GM12874 (cell line): ENCODE measurements around the gene PADI1.

Experiments used
- TF ChIP-seq, protein P1 (sequence below): IDR thresholded peaks from 2 replicates; pipeline ENCODE4 v1.5.1; 2011; ENCODE audit warnings: low read depth, mild to moderate bottlenecking, control low read depth, low read length, moderate library complexity; ENCODE audit not compliant: insufficient read depth

PADI1 gene

DNA sequence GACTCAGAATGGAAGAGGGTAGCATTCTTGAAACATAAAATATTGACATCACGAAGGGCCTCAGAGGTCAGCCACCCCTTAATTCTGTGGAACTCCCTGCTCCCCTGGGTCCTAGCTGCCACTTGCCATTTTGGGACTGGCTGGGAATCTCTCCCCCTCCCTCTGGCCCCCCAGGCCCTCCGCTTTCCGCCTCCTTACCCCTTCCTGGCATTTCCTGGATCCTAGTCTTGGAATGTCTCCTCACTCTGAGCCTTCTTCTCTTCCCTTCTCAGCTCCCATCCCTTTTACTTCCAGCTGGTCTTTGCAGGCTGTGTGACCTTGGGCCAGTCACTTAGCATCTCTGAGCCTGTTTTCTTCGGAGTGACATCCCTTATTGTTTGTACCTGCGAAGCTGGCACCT is 4.5 kb downstream of the PADI1 start:
- TF ChIP-seq, protein P1, sequence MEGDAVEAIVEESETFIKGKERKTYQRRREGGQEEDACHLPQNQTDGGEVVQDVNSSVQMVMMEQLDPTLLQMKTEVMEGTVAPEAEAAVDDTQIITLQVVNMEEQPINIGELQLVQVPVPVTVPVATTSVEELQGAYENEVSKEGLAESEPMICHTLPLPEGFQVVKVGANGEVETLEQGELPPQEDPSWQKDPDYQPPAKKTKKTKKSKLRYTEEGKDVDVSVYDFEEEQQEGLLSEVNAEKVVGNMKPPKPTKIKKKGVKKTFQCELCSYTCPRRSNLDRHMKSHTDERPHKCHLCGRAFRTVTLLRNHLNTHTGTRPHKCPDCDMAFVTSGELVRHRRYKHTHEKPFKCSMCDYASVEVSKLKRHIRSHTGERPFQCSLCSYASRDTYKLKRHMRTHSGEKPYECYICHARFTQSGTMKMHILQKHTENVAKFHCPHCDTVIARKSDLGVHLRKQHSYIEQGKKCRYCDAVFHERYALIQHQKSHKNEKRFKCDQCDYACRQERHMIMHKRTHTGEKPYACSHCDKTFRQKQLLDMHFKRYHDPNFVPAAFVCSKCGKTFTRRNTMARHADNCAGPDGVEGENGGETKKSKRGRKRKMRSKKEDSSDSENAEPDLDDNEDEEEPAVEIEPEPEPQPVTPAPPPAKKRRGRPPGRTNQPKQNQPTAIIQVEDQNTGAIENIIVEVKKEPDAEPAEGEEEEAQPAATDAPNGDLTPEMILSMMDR = no peak

DNA sequence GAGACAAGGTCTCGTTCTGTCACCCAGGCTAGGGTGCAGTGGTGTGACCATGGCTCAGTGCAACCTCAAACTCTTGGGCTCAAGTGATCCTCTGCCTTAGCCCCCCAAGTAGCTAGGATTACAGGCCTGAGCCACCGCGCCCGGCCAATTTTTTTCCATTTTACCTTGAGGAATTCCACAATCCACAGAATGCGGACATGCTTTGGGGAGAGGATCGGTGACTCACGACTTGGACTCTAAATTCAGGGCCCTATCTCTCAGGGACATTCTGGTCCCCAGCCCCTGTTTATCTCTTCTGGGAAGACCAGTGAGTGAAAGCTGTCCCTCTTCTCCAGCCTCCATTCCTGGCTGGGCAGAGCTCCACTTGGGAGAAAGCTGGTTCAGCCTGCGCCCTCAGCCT is 5.2 kb downstream of the PADI1 start:
- TF ChIP-seq, protein P1 = no peak

DNA sequence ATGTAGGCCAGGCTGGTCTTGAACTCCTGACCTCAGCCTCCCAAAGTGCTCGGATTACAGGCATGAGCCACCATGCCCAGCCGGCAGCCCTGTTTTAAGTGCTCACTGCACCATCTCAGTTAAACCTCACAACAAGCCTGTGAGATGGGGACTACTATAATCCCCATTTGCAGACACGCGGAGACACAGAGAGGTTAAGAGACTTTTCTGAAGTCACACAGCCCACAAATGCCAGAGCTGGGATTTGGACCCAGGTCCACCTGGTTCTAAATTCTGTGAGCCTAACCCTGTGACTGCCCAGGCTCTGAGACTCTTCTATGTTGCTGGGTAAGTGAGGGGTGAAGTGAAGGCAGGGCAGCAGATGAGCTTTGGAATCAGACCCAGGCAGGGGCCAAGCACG is 6.4 kb downstream of the PADI1 start:
- TF ChIP-seq, protein P1 = no peak

DNA sequence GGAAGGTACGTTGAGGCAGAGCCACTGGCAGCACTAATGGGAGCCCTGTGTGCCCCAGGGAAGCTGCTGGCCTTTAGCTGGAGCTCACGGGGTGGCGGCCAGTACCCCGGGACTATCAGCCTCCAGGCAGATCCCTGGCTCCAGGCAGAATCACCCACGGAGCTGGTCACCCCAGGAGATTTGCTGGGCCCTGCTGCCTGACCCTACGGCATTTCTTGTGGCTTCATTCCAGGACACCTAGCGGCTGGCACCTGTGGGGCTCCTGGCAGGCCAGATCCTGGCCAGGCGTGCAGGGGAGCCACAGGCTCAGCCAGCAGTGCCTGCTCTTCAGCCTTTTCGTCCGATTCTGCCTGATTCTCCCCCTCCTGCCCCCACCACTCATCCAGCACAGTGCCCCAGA is 7.1 kb downstream of the PADI1 start:
- TF ChIP-seq, protein P1 = no peak

DNA sequence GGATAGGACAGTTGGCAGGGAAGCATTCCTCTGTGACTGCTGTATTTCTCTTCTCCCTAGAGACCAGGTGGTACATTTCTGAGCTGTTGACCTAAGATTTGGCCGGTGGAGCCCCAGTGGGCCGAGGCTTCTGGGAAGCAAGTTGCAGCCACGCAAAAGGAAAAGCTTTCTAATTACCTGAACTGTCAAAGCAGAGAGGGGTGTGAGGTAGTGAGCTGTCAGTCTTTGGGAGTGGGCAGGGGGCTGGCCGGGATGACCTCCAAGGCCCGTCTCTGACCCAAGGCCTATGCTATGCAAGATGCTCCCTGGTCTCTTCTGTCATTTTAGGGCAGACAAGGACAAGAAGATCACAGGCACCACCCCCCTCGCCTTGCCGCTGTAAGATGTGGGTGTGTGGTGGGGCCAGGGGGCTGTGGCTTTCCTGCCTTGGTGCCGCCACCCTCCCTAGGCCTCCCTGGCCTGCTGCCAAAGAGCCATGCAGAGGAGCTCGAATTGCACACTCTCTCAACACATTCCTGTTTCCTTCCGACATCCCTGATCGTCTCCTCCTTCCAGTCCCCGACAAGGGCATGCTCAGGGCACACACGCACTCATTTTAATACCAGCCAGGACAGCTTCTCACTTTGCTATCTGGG is 7.7 kb downstream of the PADI1 start:
- TF ChIP-seq, protein P1 = no peak

DNA sequence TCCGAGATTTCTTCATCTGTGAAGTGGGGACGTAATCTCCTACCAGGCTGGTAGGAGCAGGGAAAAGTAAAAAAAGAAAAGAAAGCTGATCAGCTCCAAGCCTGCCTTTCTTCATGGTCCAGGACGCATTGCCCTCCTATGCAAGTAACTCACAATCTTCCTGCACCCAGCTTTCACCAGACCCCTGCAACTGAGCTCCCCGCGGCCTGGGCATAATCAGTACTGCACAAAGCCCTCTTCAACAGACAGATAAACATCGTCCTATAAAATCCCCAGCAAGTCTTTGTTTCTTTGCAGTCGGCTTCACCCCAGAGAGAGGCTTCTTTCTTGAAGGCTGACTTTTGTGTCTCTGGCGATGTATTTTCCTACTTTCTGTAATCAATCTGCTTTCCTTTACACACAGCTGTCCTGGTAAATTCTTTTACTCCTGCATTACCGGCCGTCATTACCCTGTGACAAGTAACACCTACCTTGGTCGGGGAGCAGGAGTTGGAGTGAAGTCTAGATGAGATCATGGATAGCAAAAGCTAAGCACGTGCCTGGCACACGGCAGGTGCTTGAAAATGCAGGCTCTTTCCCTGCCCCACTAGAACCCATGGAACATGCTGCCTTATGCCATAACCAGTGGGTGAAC is 8.3 kb downstream of the PADI1 start:
- TF ChIP-seq, protein P1 = no peak

DNA sequence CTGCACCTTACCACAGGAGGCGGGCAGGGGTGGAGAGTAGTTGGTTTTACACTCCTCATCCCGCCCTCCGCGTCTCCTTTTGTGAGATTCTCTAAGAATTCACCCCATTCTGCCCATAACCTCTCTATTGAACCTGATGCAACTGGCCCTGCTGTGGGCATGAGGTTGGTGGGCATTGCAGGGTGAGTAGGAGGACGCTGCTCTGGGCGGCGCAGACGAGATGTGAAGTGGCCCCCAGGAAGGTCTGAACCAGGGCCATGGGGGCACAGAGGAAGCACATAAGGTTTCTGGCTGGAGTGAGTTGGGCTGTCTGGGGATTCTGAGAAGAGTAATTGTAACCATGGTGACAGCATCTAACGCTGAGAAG is 8.8 kb downstream of the PADI1 start:
- TF ChIP-seq, protein P1 = no peak
